Naive thymus-derived CD4-positive, alpha-beta T cell (primary cell): Measurements from ENCODE around the gene GBGT1. TPM values are rescaled to one million over a fixed set of nuclear protein-coding genes. Genes with fewer than 3 reads are reported as not detected.
A peak's percentile ranks its signal among the peaks of the same experiment; 100 is the strongest.

ENCODE experiments used
- ATAC-seq: fragments of 150-1000 bp; cut with Tn5 transposase; 2 replicates; pipeline ENCODE4 v1.10.0; 2021; ENCODE audit warnings: mild to moderate bottlenecking, moderate library complexity
- CTCF ChIA-PET: fragments of 350-600 bp; sonication (Branson Sonifier 250); formaldehyde crosslinking; loops from one replicate; lab custom pipeline; 2021; ENCODE audit warnings: antibody characterized with exemption; lab: Charles Lee
- POLR2A ChIA-PET: fragments of 350-600 bp; sonication (Branson Sonifier 250); formaldehyde crosslinking; loops from one replicate; lab custom pipeline; 2021; ENCODE audit warnings: antibody characterized with exemption, inconsistent platforms; lab: Charles Lee
- DNase-seq, 9 donors: peaks; one replicate each; pipeline versions ENCODE4 v3.0.0 to v3.0.0-alpha.2; 2020 to 2022; ENCODE audit warnings: mixed read lengths in 1 of 9
- H3K27ac ChIP-seq: one replicate; pipeline ENCODE4 v1.7.0; 2013; ENCODE audit warnings: mild to moderate bottlenecking, low read depth, low read length, moderate library complexity
- H3K27me3 ChIP-seq, 2 donors: one replicate each; pipeline ENCODE4 v1.7.0; 2013; ENCODE audit warnings: low read length in 2 of 2, mild to moderate bottlenecking in 2 of 2, moderate library complexity in 2 of 2; ENCODE audit not compliant: control insufficient read depth in 2 of 2, insufficient read depth in 2 of 2
- H3K36me3 ChIP-seq, 3 experiments: 1 replicate in 2 of 3; 2 replicates in 1 of 3; pipeline ENCODE4 v1.7.0; 2013; ENCODE audit warnings: low read length in 3 of 3, mild to moderate bottlenecking in 3 of 3, moderate library complexity in 1 of 3; ENCODE audit not compliant: insufficient read depth in 3 of 3, control insufficient read depth in 2 of 3
- H3K4me1 ChIP-seq, 2 donors: one replicate each; pipeline ENCODE4 v1.7.0; 2013; ENCODE audit warnings: low read length in 2 of 2, mild to moderate bottlenecking in 2 of 2, moderate library complexity in 1 of 2; ENCODE audit not compliant: control insufficient read depth in 2 of 2, insufficient read depth in 2 of 2
- H3K4me3 ChIP-seq: 2 replicates; pipeline ENCODE4 v1.7.0; 2013; ENCODE audit warnings: mild to moderate bottlenecking, low read length
- H3K9me3 ChIP-seq, 3 experiments: 1 replicate in 2 of 3; 2 replicates in 1 of 3; pipeline ENCODE4 v1.7.0; 2013; ENCODE audit warnings: low read length in 3 of 3; ENCODE audit not compliant: control insufficient read depth in 2 of 3
- H3K27ac Mint-ChIP-seq, 9 donors: one replicate each; pipeline ENCODE4 v1.8.0; 2020 to 2022; ENCODE audit warnings: mixed read lengths in 9 of 9, mild to moderate bottlenecking in 8 of 9, moderate library complexity in 5 of 9, inconsistent platforms in 2 of 9
- H3K27me3 Mint-ChIP-seq, 5 donors: one replicate each; pipeline ENCODE4 v1.8.0; 2021 to 2022; ENCODE audit warnings: mixed read lengths in 5 of 5, mild to moderate bottlenecking in 1 of 5
- H3K36me3 Mint-ChIP-seq, 5 donors: one replicate each; pipeline ENCODE4 v1.8.0; 2020 to 2022; ENCODE audit warnings: mixed read lengths in 5 of 5, mild to moderate bottlenecking in 3 of 5, inconsistent platforms in 1 of 5
- H3K4me1 Mint-ChIP-seq, 7 donors: one replicate each; pipeline ENCODE4 v1.8.0; 2020 to 2022; ENCODE audit warnings: mixed read lengths in 7 of 7, mild to moderate bottlenecking in 3 of 7, inconsistent platforms in 1 of 7
- H3K4me3 Mint-ChIP-seq, 10 donors: one replicate each; pipeline ENCODE4 v1.8.0; 2020 to 2022; ENCODE audit warnings: mild to moderate bottlenecking in 10 of 10, mixed read lengths in 10 of 10, moderate library complexity in 6 of 10, inconsistent platforms in 2 of 10
- H3K9me3 Mint-ChIP-seq, 11 donors: one replicate each; pipeline ENCODE4 v1.8.0; 2020 to 2022; ENCODE audit warnings: mixed read lengths in 11 of 11, mild to moderate bottlenecking in 4 of 11, inconsistent platforms in 1 of 11, moderate library complexity in 1 of 11
- intact Hi-C, 2 donors: fragments of 100-400 bp; cut with micrococcal nuclease; formaldehyde crosslinking; loops; one replicate each; pipeline ENCODE4 v1.15.1; 2023
- polyA plus RNA-seq, 2 donors: library from polyadenylated mRNA; unstranded; fragments of 300-500 nt; fragmentation: Illumina TruSeq; gene quantifications; one replicate each; pipeline ENCODE4 v1.2.3, GENCODE V29; 2021
- total RNA-seq, 6 experiments: library from RNA in 5 of 6; stranded (reverse) in 5 of 6; gene quantifications; 1 replicate in 5 of 6; 2 replicates in 1 of 6; pipeline ENCODE4 v1.2.3 and lab custom pipeline; 2021 to 2026

GBGT1 gene
- total and polyA plus RNA-seq, 7 experiments from 2014 or later = 0.14 to 14.8 (median 4.8) TPM; not detected in 1

DNA sequence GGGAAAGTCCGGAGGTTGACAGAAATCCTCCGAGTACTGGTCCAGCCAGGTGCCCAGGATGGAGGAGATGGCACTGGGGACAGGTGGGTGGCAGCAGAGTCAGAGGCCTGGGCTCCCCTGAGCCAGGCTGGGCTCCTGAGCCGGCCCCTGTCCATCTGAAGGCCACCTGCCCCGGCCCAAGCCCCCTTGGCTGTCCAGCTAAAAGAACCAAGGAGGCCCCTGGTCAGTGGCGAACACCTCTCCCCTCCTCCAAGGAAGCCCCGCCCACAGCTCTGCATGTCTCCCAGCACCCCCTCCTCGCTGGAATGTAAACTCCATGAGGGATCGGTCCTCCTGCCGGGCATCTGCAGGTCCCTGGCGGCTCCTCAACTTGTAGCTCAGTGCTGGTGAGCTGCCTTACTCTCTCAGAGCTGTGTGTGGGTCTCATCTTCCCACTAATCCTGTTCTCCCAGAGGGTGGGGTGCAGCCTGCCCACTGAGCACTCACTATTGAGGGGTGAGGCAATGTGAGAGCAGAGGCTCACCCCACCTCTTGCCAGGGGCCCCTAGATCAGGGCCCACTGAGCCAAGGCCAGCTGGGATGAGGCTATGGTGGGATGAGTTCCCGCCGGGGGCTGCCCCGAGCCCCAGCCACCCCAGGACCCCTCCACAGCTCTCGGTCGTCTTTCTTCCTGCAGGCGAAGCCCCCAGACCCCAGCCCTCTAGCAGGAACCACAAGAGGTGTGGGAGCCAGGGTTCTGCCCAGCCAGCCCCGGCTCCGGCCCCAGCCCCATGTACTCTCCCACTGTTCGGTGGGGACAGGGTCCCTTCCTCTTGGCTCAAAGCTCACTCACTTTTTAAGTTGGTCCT, 54.7 kb downstream of the GBGT1 start:
- H3K4me1 Mint-ChIP-seq = peaks cover 5 to 22% (median 10%) of the 10 kb centered on the region in 7 donors
- no peak overlapping the region for H3K4me3 Mint-ChIP-seq
- ChIA-PET CTCF (interaction anchor here (0.6 to 10.6 kb wide), 2 partner anchors 39 to 234 kb away, joined by 3 to 161 read pairs; no protein-coding TSS in a partner anchor), POLR2A (interaction anchor here (0.8 kb wide), 1 partner anchor 9 kb away, joined by 3 read pairs; no protein-coding TSS in a partner anchor)
- H3K36me3 ChIP-seq = peaks cover 8 to 71% (median 13%) of the 10 kb centered on the region in 3 experiments
- H3K36me3 Mint-ChIP-seq = peaks cover 0 to 24% (median 5%) of the 10 kb centered on the region in 5 donors
- no peaks in the 10 kb centered on the region for H3K27me3 ChIP-seq
- H3K4me1 ChIP-seq = peaks cover 12 to 18% of the 10 kb centered on the region in 2 donors
- H3K9me3 ChIP-seq = no peaks in the 10 kb centered on the region
- peak in 1 of 9 donors; percentile 7 for DNase-seq
- intact Hi-C loops = no loop called here
- ATAC-seq = no peak
- no peak overlapping the region for H3K27ac ChIP-seq
- H3K27me3 Mint-ChIP-seq = no peaks in the 10 kb centered on the region
- no peaks in the 10 kb centered on the region for H3K9me3 Mint-ChIP-seq
- H3K4me3 ChIP-seq = no peak overlapping the region
- peak overlapping the region in 1 of 9 donors; percentile 32 for H3K27ac Mint-ChIP-seq

DNA sequence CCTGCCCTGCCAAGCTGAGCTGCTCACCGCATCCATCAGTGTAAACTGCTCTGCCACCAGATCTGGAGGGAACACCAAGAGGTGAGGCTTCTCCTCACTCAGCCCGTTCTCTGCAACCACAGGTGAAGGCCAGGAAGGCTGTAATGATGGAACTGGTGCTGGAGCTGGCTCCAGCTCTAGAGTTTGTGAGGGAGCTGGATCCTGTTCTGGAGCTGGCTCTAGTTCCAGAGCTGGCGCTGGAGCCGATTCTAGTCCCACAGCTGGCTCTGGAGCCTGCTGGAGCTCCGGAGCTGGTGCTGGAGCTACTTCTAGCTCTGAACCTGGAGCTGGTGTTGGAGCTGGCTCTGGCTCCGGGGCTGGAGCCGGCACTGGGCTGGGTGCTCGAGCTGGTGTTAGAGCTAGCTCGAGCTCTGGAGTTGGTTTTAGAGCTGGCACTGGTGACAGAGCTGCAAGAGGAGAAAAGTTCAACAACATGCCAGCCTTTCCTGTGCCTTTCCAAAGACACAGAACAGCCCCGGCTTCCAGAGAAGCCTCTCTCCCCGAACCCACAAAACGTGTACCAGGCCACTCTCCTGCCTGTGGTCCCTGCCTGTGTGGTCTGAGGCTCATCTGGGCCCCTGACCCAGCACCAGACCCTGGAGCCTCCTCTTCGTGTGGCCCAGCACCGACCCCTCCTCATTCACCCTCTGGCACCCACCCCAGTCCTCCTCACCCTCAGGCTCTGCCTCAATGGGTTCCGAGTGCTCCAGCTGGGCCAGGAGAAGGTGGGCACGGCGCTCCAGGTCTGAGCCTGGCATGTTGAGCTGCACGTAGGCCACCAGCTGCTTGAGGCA, 55.5 kb downstream of the GBGT1 start:
- Mint-ChIP-seq H3K27ac (peak overlapping the region in 1 of 9 donors; percentile 29), H3K9me3 (no peaks in the 10 kb centered on the region), H3K27me3 (no peaks in the 10 kb centered on the region), H3K36me3 (peaks cover under 1 to 24% (median 6%) of the 10 kb centered on the region in 5 donors), H3K4me1 (peaks cover 0 to 15% (median 2%) of the 10 kb centered on the region in 7 donors), H3K4me3 (no peak overlapping the region)
- no peaks in the 10 kb centered on the region for H3K27me3 ChIP-seq
- no peaks in the 10 kb centered on the region for H3K9me3 ChIP-seq
- POLR2A ChIA-PET = interaction anchor here (0.8 to 1.3 kb wide), 2 partner anchors 10 to 11 kb away, joined by 3 read pairs; no protein-coding TSS in a partner anchor
- DNase-seq (peak in 1 of 9 donors; percentile 3), ATAC-seq (no peak)
- peaks cover 5 to 10% of the 10 kb centered on the region in 2 donors for H3K4me1 ChIP-seq
- CTCF ChIA-PET = interaction anchor here (10.6 kb wide), 1 partner anchor 40 kb away, joined by 161 read pairs; no protein-coding TSS in a partner anchor
- intact Hi-C loops = no loop called here
- no peak overlapping the region for H3K27ac ChIP-seq
- H3K4me3 ChIP-seq = no peak overlapping the region
- H3K36me3 ChIP-seq = peaks cover 8 to 79% (median 13%) of the 10 kb centered on the region in 3 experiments

GRCh38 chr9:133107245-133107722, 56.4 kb downstream of the GBGT1 start:
- CTCF ChIA-PET = interaction anchor here (10.6 kb wide), 1 partner anchor 41 kb away, joined by 161 read pairs; no protein-coding TSS in a partner anchor
- peak overlapping the region in 1 of 9 donors; percentile 14 for H3K27ac Mint-ChIP-seq
- POLR2A ChIA-PET = interaction anchor here (1.3 kb wide), 2 partner anchors 11 to 12 kb away, joined by 3 to 7 read pairs; no protein-coding TSS in a partner anchor

DNA sequence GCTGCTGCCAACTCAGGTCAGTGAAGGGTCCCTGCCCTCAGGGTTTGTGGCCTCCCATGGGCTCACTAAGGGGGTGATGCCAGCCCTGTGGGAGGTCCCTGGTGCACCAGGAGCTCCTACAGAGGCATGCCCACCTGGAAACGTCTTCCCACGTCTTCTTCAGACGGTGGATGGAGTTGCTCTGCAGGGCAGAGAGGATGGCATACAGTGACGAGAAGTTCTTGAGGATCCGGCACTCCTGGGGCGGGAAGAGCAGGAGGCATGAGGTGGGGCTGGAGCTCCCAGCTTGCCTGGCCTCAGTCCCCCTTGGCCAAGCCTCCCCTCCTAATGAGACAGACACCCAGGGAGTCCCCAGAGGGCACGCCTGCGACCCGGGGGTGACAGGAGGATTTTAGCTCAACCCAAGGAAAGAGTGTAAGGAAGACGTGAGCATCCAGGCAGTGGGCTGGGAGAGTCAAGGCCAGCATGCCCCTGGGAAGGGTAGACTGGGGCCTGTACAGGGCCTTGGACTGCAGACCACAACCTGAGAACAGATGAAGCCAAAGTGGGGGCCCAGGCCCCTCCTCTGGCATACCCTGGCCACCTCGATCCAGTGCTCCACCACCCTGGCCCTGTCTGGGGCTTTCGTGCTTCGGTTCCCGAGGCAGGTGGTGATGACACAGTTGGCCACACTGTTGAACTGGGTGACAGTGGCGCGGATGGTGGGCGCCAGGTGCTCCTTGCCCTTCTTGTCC, 57.0 kb downstream of the GBGT1 start:
- peaks cover 16 to 92% (median 19%) of the 10 kb centered on the region in 3 experiments for H3K36me3 ChIP-seq
- no peaks in the 10 kb centered on the region for H3K27me3 Mint-ChIP-seq
- H3K27me3 ChIP-seq = no peaks in the 10 kb centered on the region
- H3K4me1 ChIP-seq = no peaks in the 10 kb centered on the region
- H3K27ac Mint-ChIP-seq = peak overlapping the region in 2 of 9 donors; percentile 13 to 42
- ATAC-seq = no peak
- H3K9me3 Mint-ChIP-seq = no peaks in the 10 kb centered on the region
- H3K4me3 ChIP-seq = no peak overlapping the region
- DNase-seq = no peak
- H3K27ac ChIP-seq = no peak overlapping the region
- ChIA-PET POLR2A (interaction anchor here (0.9 to 1.3 kb wide), 3 partner anchors 12 to 50 kb away, joined by 3 to 7 read pairs (median 4); no protein-coding TSS in a partner anchor), CTCF (interaction anchor here (0.7 to 10.6 kb wide), 3 partner anchors 12 to 80 kb away, joined by 3 to 161 read pairs (median 3); no protein-coding TSS in a partner anchor)
- no peaks in the 10 kb centered on the region for H3K9me3 ChIP-seq
- intact Hi-C loops = no loop called here
- H3K4me1 Mint-ChIP-seq = peaks cover 0 to 8% (median 0%) of the 10 kb centered on the region in 7 donors
- peaks cover 4 to 24% (median 9%) of the 10 kb centered on the region in 5 donors for H3K36me3 Mint-ChIP-seq
- H3K4me3 Mint-ChIP-seq = no peak overlapping the region

More at GRCh38 chr9:133107245-133107722, 56.4 kb downstream of the GBGT1 start:
- intact Hi-C loops = no loop called here
- H3K27me3 Mint-ChIP-seq = no peaks in the 10 kb centered on the region
- H3K4me1 Mint-ChIP-seq = peaks cover 0 to 8% (median 0%) of the 10 kb centered on the region in 7 donors
- Histone ChIP-seq H3K4me3 (no peak overlapping the region), H3K4me1 (peaks cover 0 to under 1% of the 10 kb centered on the region in 2 donors), H3K27ac (no peak overlapping the region), H3K9me3 (no peaks in the 10 kb centered on the region), H3K36me3 (peaks cover 10 to 88% (median 15%) of the 10 kb centered on the region in 3 experiments), H3K27me3 (no peaks in the 10 kb centered on the region)
- H3K9me3 Mint-ChIP-seq = no peaks in the 10 kb centered on the region
- H3K36me3 Mint-ChIP-seq = peaks cover 4 to 24% (median 9%) of the 10 kb centered on the region in 5 donors
- no peak overlapping the region for H3K4me3 Mint-ChIP-seq
- ATAC-seq (no peak), DNase-seq (peak in 1 of 9 donors; percentile 5)

GRCh38 chr9:133105461-133105770, 58.3 kb downstream of the GBGT1 start:
- POLR2A ChIA-PET = interaction anchor here (0.9 kb wide), 1 partner anchor 39 kb away, joined by 3 read pairs; no protein-coding TSS in a partner anchor
- Mint-ChIP-seq H3K9me3 (no peaks in the 10 kb centered on the region), H3K27me3 (no peaks in the 10 kb centered on the region), H3K4me3 (no peak overlapping the region), H3K27ac (no peak overlapping the region), H3K36me3 (peaks cover 8 to 31% (median 13%) of the 10 kb centered on the region in 5 donors), H3K4me1 (peaks cover 0 to 8% (median 0%) of the 10 kb centered on the region in 7 donors)
- no peak for DNase-seq
- CTCF ChIA-PET = interaction anchor here (1.5 to 10.6 kb wide), 2 partner anchors 14 to 42 kb away, joined by 3 to 161 read pairs; no protein-coding TSS in a partner anchor
- no peak for ATAC-seq
- Histone ChIP-seq H3K27ac (no peak overlapping the region), H3K4me1 (no peaks in the 10 kb centered on the region), H3K9me3 (no peaks in the 10 kb centered on the region), H3K4me3 (no peak overlapping the region), H3K27me3 (no peaks in the 10 kb centered on the region), H3K36me3 (peaks cover 21 to 94% (median 31%) of the 10 kb centered on the region in 3 experiments)
- intact Hi-C loops = no loop called here
